SU-DHL-6 (cell line): ENCODE data around the gene ADCYAP1R1.

Experiments
- H2AFZ ChIP-seq: fragments of 200-600 bp; sonication (generic); 2 replicates; pipeline ENCODE4 v1.6.1; 2014; ENCODE audit warnings: low read depth, mild to moderate bottlenecking, moderate library complexity, mixed read lengths, antibody characterized with exemption, low read length; ENCODE audit not compliant: severe bottlenecking
- H3F3A ChIP-seq: fragments of 200-600 bp; shearing (Covaris generic); 2 replicates; pipeline ENCODE4 v1.6.0; 2016; ENCODE audit warnings: antibody characterized with exemption, mild to moderate bottlenecking; ENCODE audit not compliant: insufficient read depth
- H3K27ac ChIP-seq: fragments of 200-600 bp; sonication (generic); 2 replicates; pipeline ENCODE4 v1.5.1; 2016; ENCODE audit warnings: low read depth, mild to moderate bottlenecking, low read length, moderate library complexity, mixed read lengths
- H3K27me3 ChIP-seq: fragments of 200-600 bp; sonication (generic), shearing (Covaris generic); 2 replicates; pipeline ENCODE4 v1.6.0; 2014; ENCODE audit warnings: mild to moderate bottlenecking, low read length
- H3K36me3 ChIP-seq: fragments of 200-600 bp; sonication (generic); 2 replicates; pipeline ENCODE4 v1.6.1; 2014; ENCODE audit warnings: mild to moderate bottlenecking, low read length, mixed read lengths
- H3K4me2 ChIP-seq: fragments of 300-600, 200-600 bp; shearing (Covaris generic), sonication (generic); 2 replicates; pipeline ENCODE4 v1.6.0; 2014; ENCODE audit warnings: low read length, low read depth, mild to moderate bottlenecking; ENCODE audit not compliant: poor library complexity, severe bottlenecking
- H3K4me3 ChIP-seq: fragments of 200-600 bp; sonication (generic); 2 replicates; pipeline ENCODE4 v1.5.1; 2014; ENCODE audit warnings: antibody characterized with exemption, low read length, mild to moderate bottlenecking, mixed read lengths; ENCODE audit not compliant: insufficient read depth, poor library complexity, severe bottlenecking
- H3K79me2 ChIP-seq: fragments of 200-600 bp; sonication (generic); 2 replicates; pipeline ENCODE4 v1.6.1; 2014; ENCODE audit warnings: mild to moderate bottlenecking, low read length, moderate library complexity; ENCODE audit not compliant: insufficient read depth
- H3K9ac ChIP-seq: fragments of 200-600 bp; sonication (generic); 2 replicates; pipeline ENCODE4 v1.7.0; 2014; ENCODE audit warnings: mild to moderate bottlenecking, low read length
- H3K9me2 ChIP-seq: fragments of 200-600 bp; sonication (generic); replicated peaks from 2 replicates; pipeline ENCODE4 v1.6.1; 2014; ENCODE audit warnings: low read length; ENCODE audit not compliant: insufficient read depth
- H3K9me3 ChIP-seq: fragments of 200-600 bp; sonication (generic); 2 replicates; pipeline ENCODE4 v1.6.1; 2014; ENCODE audit warnings: low read length, mixed read lengths; ENCODE audit not compliant: insufficient read depth
- H4K20me1 ChIP-seq: fragments of 200-600 bp; sonication (generic); 2 replicates; pipeline ENCODE4 v1.6.1; 2014; ENCODE audit warnings: low read depth, mild to moderate bottlenecking, antibody characterized with exemption, low read length, moderate library complexity, mixed read lengths
- CTCF ChIP-seq: fragments of 200-600 bp; sonication (generic); IDR thresholded peaks from one replicate; pipeline ENCODE4 v1.5.1; 2017; ENCODE audit warnings: antibody characterized with exemption, mild to moderate bottlenecking, low read length, moderate library complexity; ENCODE audit not compliant: insufficient read depth, poor library complexity, severe bottlenecking
- EZH2phosphoT487 ChIP-seq: fragments of 200-600 bp; sonication (generic), shearing (Covaris generic); conservative IDR thresholded peaks from 2 replicates; pipeline ENCODE4 v1.6.1; 2018; ENCODE audit warnings: mild to moderate bottlenecking, antibody characterized with exemption, low read length, moderate library complexity, mixed read lengths

ADCYAP1R1 gene

GRCh38 chr7:31114593-31115343, 62.7 kb downstream of the ADCYAP1R1 start:
- no peak overlapping the region for H3K4me3 ChIP-seq
- no peak for TF ChIP-seq EZH2phosphoT487
- no peak for TF ChIP-seq CTCF
- no peaks in the 10 kb centered on the region for H4K20me1 ChIP-seq
- H3K4me2 ChIP-seq, result no peak overlapping the region
- no peaks in the 10 kb centered on the region for H3K27me3 ChIP-seq
- H3K27ac ChIP-seq, result no peak overlapping the region
- H3K9me3 ChIP-seq, result no peaks in the 10 kb centered on the region
- no peaks in the 10 kb centered on the region for H3F3A ChIP-seq
- no peaks in the 10 kb centered on the region for H3K9me2 ChIP-seq
- no peaks in the 10 kb centered on the region for H3K79me2 ChIP-seq
- H3K36me3 ChIP-seq, result no peaks in the 10 kb centered on the region
- no peak overlapping the region for H2AFZ ChIP-seq
- no peak overlapping the region for H3K9ac ChIP-seq

GRCh38 chr7:31116615-31117014, 64.5 kb downstream of the ADCYAP1R1 start:
- Histone ChIP-seq H3F3A (no peaks in the 10 kb centered on the region), H3K9me2 (no peaks in the 10 kb centered on the region), H2AFZ (no peak overlapping the region), H3K79me2 (no peaks in the 10 kb centered on the region), H3K27ac (no peak overlapping the region), H3K27me3 (no peaks in the 10 kb centered on the region), H3K9ac (no peak overlapping the region), H3K9me3 (no peaks in the 10 kb centered on the region), H3K4me2 (no peak overlapping the region), H3K4me3 (no peak overlapping the region), H3K36me3 (no peaks in the 10 kb centered on the region), H4K20me1 (no peaks in the 10 kb centered on the region)
- TF ChIP-seq EZH2phosphoT487 (no peak), CTCF (no peak)

GRCh38 chr7:31119249-31119648, 67.1 kb downstream of the ADCYAP1R1 start:
- Histone ChIP-seq H3K9ac (no peak overlapping the region), H3K27ac (no peak overlapping the region), H3K4me2 (no peak overlapping the region), H3F3A (no peaks in the 10 kb centered on the region), H4K20me1 (no peaks in the 10 kb centered on the region), H2AFZ (no peak overlapping the region), H3K36me3 (no peaks in the 10 kb centered on the region), H3K9me2 (no peaks in the 10 kb centered on the region), H3K79me2 (no peaks in the 10 kb centered on the region), H3K4me3 (no peak overlapping the region), H3K27me3 (no peaks in the 10 kb centered on the region), H3K9me3 (no peaks in the 10 kb centered on the region)
- TF ChIP-seq CTCF (no peak), EZH2phosphoT487 (no peak)
